WTC11 (cell line): Measurements from ENCODE around the gene FBXL7. TPM values are rescaled to one million over a fixed set of nuclear protein-coding genes. Genes with fewer than 3 reads are reported as not detected.

Experiments used
- ATAC-seq: fragments of 200-7000 bp; cut with Tn5 transposase; 2 replicates; pipeline ENCODE4 v1.10.0; 2021; ENCODE audit warnings: mild to moderate bottlenecking, moderate library complexity
- CTCF ChIA-PET: fragments of 300-600 bp; sonication (Branson Sonifier 250); formaldehyde crosslinking; loops from one replicate; lab custom pipeline; 2021; ENCODE audit warnings: antibody characterized with exemption; lab: Charles Lee
- POLR2A ChIA-PET: fragments of 350-600 bp; sonication (Branson Sonifier 250); formaldehyde crosslinking; loops from one replicate; lab custom pipeline; 2021; ENCODE audit warnings: antibody characterized with exemption; lab: Charles Lee
- DNase-seq: peaks from one replicate; pipeline ENCODE4 v3.0.0; 2021; ENCODE audit warnings: low spot score
- H3K27ac Mint-ChIP-seq: 2 replicates; pipeline ENCODE4 v1.8.0; 2021; ENCODE audit warnings: mixed read lengths
- H3K27me3 Mint-ChIP-seq: 2 replicates; pipeline ENCODE4 v1.8.0; 2021; ENCODE audit warnings: low read depth, mild to moderate bottlenecking, moderate library complexity, mixed read lengths
- H3K36me3 Mint-ChIP-seq: 2 replicates; pipeline ENCODE4 v1.8.0; 2021; ENCODE audit warnings: mixed read lengths
- H3K4me1 Mint-ChIP-seq: 2 replicates; pipeline ENCODE4 v1.8.0; 2022; ENCODE audit warnings: mixed read lengths
- H3K4me3 Mint-ChIP-seq: 2 replicates; pipeline ENCODE4 v1.8.0; 2021; ENCODE audit warnings: mild to moderate bottlenecking, moderate library complexity, mixed read lengths
- H3K9me3 Mint-ChIP-seq: 2 replicates; pipeline ENCODE4 v1.8.0; 2021; ENCODE audit warnings: mixed read lengths
- HMGA2 ChIP-seq: fragments of 250-450 bp; sonication (Bioruptor Pico); IDR thresholded peaks from 2 replicates; pipeline ENCODE4 v1.4.0; 2021; ENCODE audit warnings: mild to moderate bottlenecking, moderate library complexity
- MXD4 ChIP-seq: fragments of 250-450 bp; sonication (Bioruptor Pico); IDR thresholded peaks from 2 replicates; pipeline ENCODE4 v1.8.0; 2021; ENCODE audit warnings: mild to moderate bottlenecking, moderate library complexity, borderline replicate concordance
- MYBL2 ChIP-seq: sonication (generic); formaldehyde crosslinking; IDR thresholded peaks from 2 replicates; pipeline ENCODE4 v1.8.1; 2023; ENCODE audit warnings: mild to moderate bottlenecking, moderate library complexity, missing genetic modification reagents
- SOX15 ChIP-seq: fragments of 250-450 bp; sonication (Bioruptor Pico); IDR thresholded peaks from 2 replicates; pipeline ENCODE4 v1.9.0; 2021; ENCODE audit warnings: mild to moderate bottlenecking
- TCF7 ChIP-seq: sonication (generic); formaldehyde crosslinking; IDR thresholded peaks from 2 replicates; pipeline ENCODE4 v1.8.0; 2022; ENCODE audit warnings: mild to moderate bottlenecking, low read depth, missing genetic modification reagents, moderate library complexity
- USF1 ChIP-seq: sonication (generic); formaldehyde crosslinking; IDR thresholded peaks from 2 replicates; pipeline ENCODE4 v1.8.0; 2022; ENCODE audit warnings: mild to moderate bottlenecking, missing genetic modification reagents
- ZNF138 ChIP-seq: sonication (generic); formaldehyde crosslinking; conservative IDR thresholded peaks from 2 replicates; pipeline ENCODE4 v1.8.1; 2022; ENCODE audit warnings: mild to moderate bottlenecking, moderate library complexity, missing genetic modification reagents
- ZNF423 ChIP-seq: fragments of 250-450 bp; sonication (Bioruptor Pico); IDR thresholded peaks from 2 replicates; pipeline ENCODE4 v2.1.2; 2022; ENCODE audit warnings: mild to moderate bottlenecking, moderate library complexity
- ZNF512 ChIP-seq: sonication (generic); formaldehyde crosslinking; IDR thresholded peaks from 2 replicates; pipeline ENCODE4 v1.8.1; 2022; ENCODE audit warnings: missing genetic modification reagents, borderline replicate concordance
- total RNA-seq: library from RNA; stranded (reverse); gene quantifications from 3 replicates; pipeline ENCODE4 v1.2.3, GENCODE V29; 2021
- TF ChIP-seq, protein P1 (sequence below): sonication (generic); formaldehyde crosslinking; IDR thresholded peaks from 2 replicates; pipeline ENCODE4 v1.8.0; 2023; ENCODE audit warnings: missing genetic modification reagents, mild to moderate bottlenecking, borderline replicate concordance
- TF ChIP-seq, protein P2 (sequence below): sonication (generic); formaldehyde crosslinking; IDR thresholded peaks from 2 replicates; pipeline ENCODE4 v1.8.1; 2023; ENCODE audit warnings: mild to moderate bottlenecking, missing genetic modification reagents, borderline replicate concordance
- TF ChIP-seq, protein P3 (sequence below): sonication (generic); formaldehyde crosslinking; IDR thresholded peaks from 2 replicates; pipeline ENCODE4 v1.8.1; 2022; ENCODE audit warnings: mild to moderate bottlenecking, missing genetic modification reagents, moderate library complexity, borderline replicate concordance
- TF ChIP-seq, protein P4 (sequence below): sonication (generic); formaldehyde crosslinking; IDR thresholded peaks from 2 replicates; pipeline ENCODE4 v1.8.0; 2022; ENCODE audit warnings: mild to moderate bottlenecking, missing genetic modification reagents
- TF ChIP-seq, protein P5 (sequence below): sonication (generic); formaldehyde crosslinking; IDR thresholded peaks from 2 replicates; pipeline ENCODE4 v1.8.1; 2022; ENCODE audit warnings: low read depth, missing genetic modification reagents, borderline replicate concordance
- TF ChIP-seq, protein P6 (sequence below): fragments of 250-450 bp; sonication (Bioruptor Pico); IDR thresholded peaks from 2 replicates; pipeline ENCODE4 v1.8.0; 2021; ENCODE audit warnings: mild to moderate bottlenecking

Gene FBXL7
- total RNA-seq, 1 experiment from 2014 or later = 13.8 TPM

GRCh38 chr5:15623794-15624193, 123.8 kb downstream of the FBXL7 start (continued):
- TF ChIP-seq, protein P1, sequence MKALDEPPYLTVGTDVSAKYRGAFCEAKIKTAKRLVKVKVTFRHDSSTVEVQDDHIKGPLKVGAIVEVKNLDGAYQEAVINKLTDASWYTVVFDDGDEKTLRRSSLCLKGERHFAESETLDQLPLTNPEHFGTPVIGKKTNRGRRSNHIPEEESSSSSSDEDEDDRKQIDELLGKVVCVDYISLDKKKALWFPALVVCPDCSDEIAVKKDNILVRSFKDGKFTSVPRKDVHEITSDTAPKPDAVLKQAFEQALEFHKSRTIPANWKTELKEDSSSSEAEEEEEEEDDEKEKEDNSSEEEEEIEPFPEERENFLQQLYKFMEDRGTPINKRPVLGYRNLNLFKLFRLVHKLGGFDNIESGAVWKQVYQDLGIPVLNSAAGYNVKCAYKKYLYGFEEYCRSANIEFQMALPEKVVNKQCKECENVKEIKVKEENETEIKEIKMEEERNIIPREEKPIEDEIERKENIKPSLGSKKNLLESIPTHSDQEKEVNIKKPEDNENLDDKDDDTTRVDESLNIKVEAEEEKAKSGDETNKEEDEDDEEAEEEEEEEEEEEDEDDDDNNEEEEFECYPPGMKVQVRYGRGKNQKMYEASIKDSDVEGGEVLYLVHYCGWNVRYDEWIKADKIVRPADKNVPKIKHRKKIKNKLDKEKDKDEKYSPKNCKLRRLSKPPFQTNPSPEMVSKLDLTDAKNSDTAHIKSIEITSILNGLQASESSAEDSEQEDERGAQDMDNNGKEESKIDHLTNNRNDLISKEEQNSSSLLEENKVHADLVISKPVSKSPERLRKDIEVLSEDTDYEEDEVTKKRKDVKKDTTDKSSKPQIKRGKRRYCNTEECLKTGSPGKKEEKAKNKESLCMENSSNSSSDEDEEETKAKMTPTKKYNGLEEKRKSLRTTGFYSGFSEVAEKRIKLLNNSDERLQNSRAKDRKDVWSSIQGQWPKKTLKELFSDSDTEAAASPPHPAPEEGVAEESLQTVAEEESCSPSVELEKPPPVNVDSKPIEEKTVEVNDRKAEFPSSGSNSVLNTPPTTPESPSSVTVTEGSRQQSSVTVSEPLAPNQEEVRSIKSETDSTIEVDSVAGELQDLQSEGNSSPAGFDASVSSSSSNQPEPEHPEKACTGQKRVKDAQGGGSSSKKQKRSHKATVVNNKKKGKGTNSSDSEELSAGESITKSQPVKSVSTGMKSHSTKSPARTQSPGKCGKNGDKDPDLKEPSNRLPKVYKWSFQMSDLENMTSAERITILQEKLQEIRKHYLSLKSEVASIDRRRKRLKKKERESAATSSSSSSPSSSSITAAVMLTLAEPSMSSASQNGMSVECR (CRISPR knock-in tag) = no peak
- no peak for TF ChIP-seq SOX15
- no peak for TF ChIP-seq ZNF512
- TF ChIP-seq, protein P2, sequence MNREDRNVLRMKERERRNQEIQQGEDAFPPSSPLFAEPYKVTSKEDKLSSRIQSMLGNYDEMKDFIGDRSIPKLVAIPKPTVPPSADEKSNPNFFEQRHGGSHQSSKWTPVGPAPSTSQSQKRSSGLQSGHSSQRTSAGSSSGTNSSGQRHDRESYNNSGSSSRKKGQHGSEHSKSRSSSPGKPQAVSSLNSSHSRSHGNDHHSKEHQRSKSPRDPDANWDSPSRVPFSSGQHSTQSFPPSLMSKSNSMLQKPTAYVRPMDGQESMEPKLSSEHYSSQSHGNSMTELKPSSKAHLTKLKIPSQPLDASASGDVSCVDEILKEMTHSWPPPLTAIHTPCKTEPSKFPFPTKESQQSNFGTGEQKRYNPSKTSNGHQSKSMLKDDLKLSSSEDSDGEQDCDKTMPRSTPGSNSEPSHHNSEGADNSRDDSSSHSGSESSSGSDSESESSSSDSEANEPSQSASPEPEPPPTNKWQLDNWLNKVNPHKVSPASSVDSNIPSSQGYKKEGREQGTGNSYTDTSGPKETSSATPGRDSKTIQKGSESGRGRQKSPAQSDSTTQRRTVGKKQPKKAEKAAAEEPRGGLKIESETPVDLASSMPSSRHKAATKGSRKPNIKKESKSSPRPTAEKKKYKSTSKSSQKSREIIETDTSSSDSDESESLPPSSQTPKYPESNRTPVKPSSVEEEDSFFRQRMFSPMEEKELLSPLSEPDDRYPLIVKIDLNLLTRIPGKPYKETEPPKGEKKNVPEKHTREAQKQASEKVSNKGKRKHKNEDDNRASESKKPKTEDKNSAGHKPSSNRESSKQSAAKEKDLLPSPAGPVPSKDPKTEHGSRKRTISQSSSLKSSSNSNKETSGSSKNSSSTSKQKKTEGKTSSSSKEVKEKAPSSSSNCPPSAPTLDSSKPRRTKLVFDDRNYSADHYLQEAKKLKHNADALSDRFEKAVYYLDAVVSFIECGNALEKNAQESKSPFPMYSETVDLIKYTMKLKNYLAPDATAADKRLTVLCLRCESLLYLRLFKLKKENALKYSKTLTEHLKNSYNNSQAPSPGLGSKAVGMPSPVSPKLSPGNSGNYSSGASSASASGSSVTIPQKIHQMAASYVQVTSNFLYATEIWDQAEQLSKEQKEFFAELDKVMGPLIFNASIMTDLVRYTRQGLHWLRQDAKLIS (CRISPR knock-in tag) = no peak
- TF ChIP-seq HMGA2 = no peak
- TF ChIP-seq USF1 (CRISPR knock-in tag) = no peak
- TF ChIP-seq ZNF138 (CRISPR knock-in tag) = no peak
- TF ChIP-seq, protein P3, sequence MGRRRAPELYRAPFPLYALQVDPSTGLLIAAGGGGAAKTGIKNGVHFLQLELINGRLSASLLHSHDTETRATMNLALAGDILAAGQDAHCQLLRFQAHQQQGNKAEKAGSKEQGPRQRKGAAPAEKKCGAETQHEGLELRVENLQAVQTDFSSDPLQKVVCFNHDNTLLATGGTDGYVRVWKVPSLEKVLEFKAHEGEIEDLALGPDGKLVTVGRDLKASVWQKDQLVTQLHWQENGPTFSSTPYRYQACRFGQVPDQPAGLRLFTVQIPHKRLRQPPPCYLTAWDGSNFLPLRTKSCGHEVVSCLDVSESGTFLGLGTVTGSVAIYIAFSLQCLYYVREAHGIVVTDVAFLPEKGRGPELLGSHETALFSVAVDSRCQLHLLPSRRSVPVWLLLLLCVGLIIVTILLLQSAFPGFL (CRISPR knock-in tag) = no peak
- TF ChIP-seq, protein P4, sequence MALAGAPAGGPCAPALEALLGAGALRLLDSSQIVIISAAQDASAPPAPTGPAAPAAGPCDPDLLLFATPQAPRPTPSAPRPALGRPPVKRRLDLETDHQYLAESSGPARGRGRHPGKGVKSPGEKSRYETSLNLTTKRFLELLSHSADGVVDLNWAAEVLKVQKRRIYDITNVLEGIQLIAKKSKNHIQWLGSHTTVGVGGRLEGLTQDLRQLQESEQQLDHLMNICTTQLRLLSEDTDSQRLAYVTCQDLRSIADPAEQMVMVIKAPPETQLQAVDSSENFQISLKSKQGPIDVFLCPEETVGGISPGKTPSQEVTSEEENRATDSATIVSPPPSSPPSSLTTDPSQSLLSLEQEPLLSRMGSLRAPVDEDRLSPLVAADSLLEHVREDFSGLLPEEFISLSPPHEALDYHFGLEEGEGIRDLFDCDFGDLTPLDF = no peak

- H3K4me3 Mint-ChIP-seq = no peak overlapping the region
- CTCF ChIA-PET = no interaction called here
- POLR2A ChIA-PET = interaction anchor here (0.5 kb wide), 1 partner anchor 122 kb away, joined by 6 read pairs; no protein-coding TSS in a partner anchor
- no peaks in the 10 kb centered on the region for H3K9me3 Mint-ChIP-seq
- DNase-seq = no peak
- H3K27ac Mint-ChIP-seq = peak overlapping the region; percentile 74
- H3K27me3 Mint-ChIP-seq = no peaks in the 10 kb centered on the region
- TF ChIP-seq, protein P5, sequence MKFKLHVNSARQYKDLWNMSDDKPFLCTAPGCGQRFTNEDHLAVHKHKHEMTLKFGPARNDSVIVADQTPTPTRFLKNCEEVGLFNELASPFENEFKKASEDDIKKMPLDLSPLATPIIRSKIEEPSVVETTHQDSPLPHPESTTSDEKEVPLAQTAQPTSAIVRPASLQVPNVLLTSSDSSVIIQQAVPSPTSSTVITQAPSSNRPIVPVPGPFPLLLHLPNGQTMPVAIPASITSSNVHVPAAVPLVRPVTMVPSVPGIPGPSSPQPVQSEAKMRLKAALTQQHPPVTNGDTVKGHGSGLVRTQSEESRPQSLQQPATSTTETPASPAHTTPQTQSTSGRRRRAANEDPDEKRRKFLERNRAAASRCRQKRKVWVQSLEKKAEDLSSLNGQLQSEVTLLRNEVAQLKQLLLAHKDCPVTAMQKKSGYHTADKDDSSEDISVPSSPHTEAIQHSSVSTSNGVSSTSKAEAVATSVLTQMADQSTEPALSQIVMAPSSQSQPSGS (CRISPR knock-in tag) = no peak
- TF ChIP-seq TCF7 (CRISPR knock-in tag) (no peak), MXD4 (CRISPR knock-in tag) (no peak), ZNF423 (no peak), MYBL2 (CRISPR knock-in tag) (no peak)
- TF ChIP-seq, protein P6, sequence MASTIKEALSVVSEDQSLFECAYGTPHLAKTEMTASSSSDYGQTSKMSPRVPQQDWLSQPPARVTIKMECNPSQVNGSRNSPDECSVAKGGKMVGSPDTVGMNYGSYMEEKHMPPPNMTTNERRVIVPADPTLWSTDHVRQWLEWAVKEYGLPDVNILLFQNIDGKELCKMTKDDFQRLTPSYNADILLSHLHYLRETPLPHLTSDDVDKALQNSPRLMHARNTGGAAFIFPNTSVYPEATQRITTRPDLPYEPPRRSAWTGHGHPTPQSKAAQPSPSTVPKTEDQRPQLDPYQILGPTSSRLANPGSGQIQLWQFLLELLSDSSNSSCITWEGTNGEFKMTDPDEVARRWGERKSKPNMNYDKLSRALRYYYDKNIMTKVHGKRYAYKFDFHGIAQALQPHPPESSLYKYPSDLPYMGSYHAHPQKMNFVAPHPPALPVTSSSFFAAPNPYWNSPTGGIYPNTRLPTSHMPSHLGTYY (CRISPR knock-in tag) = no peak
- TF ChIP-seq, all 79 proteins: peak for 0
- no peak for ATAC-seq
- Mint-ChIP-seq H3K36me3 (no peaks in the 10 kb centered on the region), H3K4me1 (peaks cover 15% of the 10 kb centered on the region)
Measured at GRCh38 chr5:15627109-15627508, 127.1 kb downstream of the FBXL7 start.
